GM19463 (cell line): ENCODE results near the gene KMT2A.

Experiments
- ATAC-seq: cut with Tn5 transposase; IDR thresholded peaks from one replicate; pipeline ENCODE4 v1.9.1; 2021; ENCODE audit warnings: mild to moderate bottlenecking, moderate library complexity; ENCODE audit not compliant: unreplicated experiment

KMT2A gene

GRCh38 chr11:118574636-118575035 is 138.3 kb downstream of the KMT2A start:
- no peak for ATAC-seq
